ENCODE data around the gene KRTAP5-2. TPM values are rescaled to one million over a fixed set of nuclear protein-coding genes. Genes with fewer than 3 reads are reported as not detected.

Gene KRTAP5-2
- total and polyA plus RNA-seq, 2 of the 8 experiments (the other 6 are each of a cell fraction or from before 2014, with no cell fraction given) = not detected

Other genes with a start within 250 kb of the KRTAP5-2 start
- gene BRSK2, start 208.4 kb downstream of the KRTAP5-2 start, total RNA-seq (2021; fragmentation: NEBNext Ultra II Directional; extraction: Animal tissue kit (Norgen Biotek cat#: 25700)) = 26.2 and 27.1 TPM in 2 replicates
- 17.3 and 23.9 TPM in 2 replicates for gene BRSK2, start 208.4 kb downstream of the KRTAP5-2 start, polyA plus RNA-seq (2011; rRNA removed)
- 18.3 and 18.6 TPM in 2 replicates for gene MOB2, start 111.5 kb downstream of the KRTAP5-2 start, total RNA-seq (2021; fragmentation: NEBNext Ultra II Directional; extraction: Animal tissue kit (Norgen Biotek cat#: 25700))
- 28.2 and 28.5 TPM in 2 replicates for gene MOB2, start 111.5 kb downstream of the KRTAP5-2 start, polyA plus RNA-seq (2011; rRNA removed)
- 2.1 and 2.8 TPM in 2 replicates for gene DUSP8, start 26.0 kb downstream of the KRTAP5-2 start, total RNA-seq (2021; fragmentation: NEBNext Ultra II Directional; extraction: Animal tissue kit (Norgen Biotek cat#: 25700))
- 3.6 and 4.1 TPM in 2 replicates for gene DUSP8, start 26.0 kb downstream of the KRTAP5-2 start, polyA plus RNA-seq (2011; rRNA removed)
- gene KRTAP5-1, start 13.0 kb downstream of the KRTAP5-2 start, total RNA-seq (2021; fragmentation: NEBNext Ultra II Directional; extraction: Animal tissue kit (Norgen Biotek cat#: 25700)) = not detected in 2 replicates
- not detected in 2 replicates for gene KRTAP5-1, start 13.0 kb downstream of the KRTAP5-2 start, polyA plus RNA-seq (2011; rRNA removed)
- not detected in 2 replicates for gene KRTAP5-3, start 10.2 kb upstream of the KRTAP5-2 start, total RNA-seq (2021; fragmentation: NEBNext Ultra II Directional; extraction: Animal tissue kit (Norgen Biotek cat#: 25700))
- gene KRTAP5-3, start 10.2 kb upstream of the KRTAP5-2 start, polyA plus RNA-seq (2011; rRNA removed) = not detected in 2 replicates
- gene KRTAP5-4, start 23.8 kb upstream of the KRTAP5-2 start, total RNA-seq (2021; fragmentation: NEBNext Ultra II Directional; extraction: Animal tissue kit (Norgen Biotek cat#: 25700)) = not detected in 2 replicates
- not detected in 2 replicates for gene KRTAP5-4, start 23.8 kb upstream of the KRTAP5-2 start, polyA plus RNA-seq (2011; rRNA removed)
- gene KRTAP5-5, start 31.5 kb upstream of the KRTAP5-2 start, total RNA-seq (2021; fragmentation: NEBNext Ultra II Directional; extraction: Animal tissue kit (Norgen Biotek cat#: 25700)) = not detected in 2 replicates
- 0.09 TPM in 1 of 2 replicates, not detected in the other for gene KRTAP5-5, start 31.5 kb upstream of the KRTAP5-2 start, polyA plus RNA-seq (2011; rRNA removed)
- not detected in 2 replicates for gene KRTAP5-6, start 98.9 kb upstream of the KRTAP5-2 start, total RNA-seq (2021; fragmentation: NEBNext Ultra II Directional; extraction: Animal tissue kit (Norgen Biotek cat#: 25700))
- gene KRTAP5-6, start 98.9 kb upstream of the KRTAP5-2 start, polyA plus RNA-seq (2011; rRNA removed) = not detected in 2 replicates
- 0.22 and 0.23 TPM in 2 replicates for gene IFITM10, start 152.3 kb upstream of the KRTAP5-2 start, total RNA-seq (2021; fragmentation: NEBNext Ultra II Directional; extraction: Animal tissue kit (Norgen Biotek cat#: 25700))
- 0.08 and 0.14 TPM in 2 replicates for gene IFITM10, start 152.3 kb upstream of the KRTAP5-2 start, polyA plus RNA-seq (2011; rRNA removed)
- gene CTSD, start 165.6 kb upstream of the KRTAP5-2 start, total RNA-seq (2021; fragmentation: NEBNext Ultra II Directional; extraction: Animal tissue kit (Norgen Biotek cat#: 25700)) = 169 and 182 TPM in 2 replicates
- gene CTSD, start 165.6 kb upstream of the KRTAP5-2 start, polyA plus RNA-seq (2011; rRNA removed) = 173 and 243 TPM in 2 replicates
- not detected in 2 replicates for gene SYT8, start 236.7 kb upstream of the KRTAP5-2 start, total RNA-seq (2021; fragmentation: NEBNext Ultra II Directional; extraction: Animal tissue kit (Norgen Biotek cat#: 25700))
- not detected in 2 replicates for gene SYT8, start 236.7 kb upstream of the KRTAP5-2 start, polyA plus RNA-seq (2011; rRNA removed)
- gene TNNI2, start 240.7 kb upstream of the KRTAP5-2 start, total RNA-seq (2021; fragmentation: NEBNext Ultra II Directional; extraction: Animal tissue kit (Norgen Biotek cat#: 25700)) = not detected in 2 replicates
- gene TNNI2, start 240.7 kb upstream of the KRTAP5-2 start, polyA plus RNA-seq (2011; rRNA removed) = 0.39 TPM in 1 of 2 replicates, not detected in the other

All from H1 (cell line).